GM12891 (cell line): ENCODE measurements around the gene DACH1.

Experiments used
- POLR2A ChIP-seq: IDR thresholded peaks from 2 replicates; pipeline ENCODE4 v1.6.1; 2011; ENCODE audit warnings: low read depth, low read length, control low read depth
- SPI1 ChIP-seq: IDR thresholded peaks from 2 replicates; pipeline ENCODE4 v1.6.1; 2011; ENCODE audit warnings: low read depth, low read length, control low read depth

DNA sequence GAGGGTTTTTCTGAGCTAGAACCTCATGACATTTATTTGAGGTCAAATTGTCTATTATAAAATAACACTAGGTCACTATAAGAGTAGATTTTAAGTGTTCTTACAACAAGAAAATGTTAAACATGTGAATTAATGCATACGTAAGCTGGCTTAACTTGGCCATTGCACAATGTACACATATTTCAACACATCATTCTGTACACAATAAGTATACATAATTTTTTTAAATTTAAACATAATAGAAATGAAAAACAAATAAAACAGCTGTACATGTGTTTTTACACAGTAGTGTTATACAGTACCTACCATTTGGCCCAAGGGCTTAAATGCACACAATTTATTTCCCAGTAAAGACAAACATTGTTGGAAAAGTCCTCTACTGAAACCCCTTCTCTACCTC lies 269.9 kb downstream of the DACH1 start:
- TF ChIP-seq POLR2A (no peak), SPI1 (no peak)
